Smooth muscle cell (in vitro differentiated cells): ENCODE results near the gene EXOC2. TPM values are rescaled to one million over a fixed set of nuclear protein-coding genes. Genes with fewer than 3 reads are reported as not detected.

Experiments used
- DNase-seq: peaks from one replicate; lab custom pipeline; 2025; ENCODE audit not compliant: unreplicated experiment; lab: John Stamatoyannopoulos, UW
- H2AFZ ChIP-seq: fragments of 200-600 bp; sonication (generic); 2 replicates; pipeline ENCODE4 v1.6.0; 2016; ENCODE audit warnings: antibody characterized with exemption, low read depth, mild to moderate bottlenecking
- H3F3A ChIP-seq: fragments of 200-600 bp; sonication (generic); 2 replicates; pipeline ENCODE4 v1.6.0; 2017; ENCODE audit warnings: antibody characterized with exemption, low read depth
- H3K27ac ChIP-seq: fragments of 200-600 bp; sonication (generic); 2 replicates; pipeline ENCODE4 v1.5.1; 2016; ENCODE audit warnings: low read depth, mild to moderate bottlenecking
- H3K27me3 ChIP-seq: fragments of 200-600 bp; sonication (generic); 2 replicates; pipeline ENCODE4 v1.6.1; 2016; ENCODE audit warnings: low read depth, mild to moderate bottlenecking
- H3K36me3 ChIP-seq: fragments of 200-600 bp; sonication (generic); 2 replicates; pipeline ENCODE4 v1.5.1; 2016; ENCODE audit warnings: low read depth
- H3K4me1 ChIP-seq: fragments of 200-600 bp; sonication (generic); 2 replicates; pipeline ENCODE4 v1.5.1; 2016; ENCODE audit warnings: low read depth
- H3K4me2 ChIP-seq: fragments of 200-600 bp; sonication (generic); 2 replicates; pipeline ENCODE4 v1.6.0; 2016; ENCODE audit warnings: mild to moderate bottlenecking
- H3K4me3 ChIP-seq: fragments of 200-600 bp; sonication (generic); 2 replicates; pipeline ENCODE4 v1.5.1; 2016; ENCODE audit warnings: mild to moderate bottlenecking
- H3K79me2 ChIP-seq: fragments of 200-600 bp; sonication (generic); 2 replicates; pipeline ENCODE4 v1.6.0; 2016; ENCODE audit warnings: low read depth, mild to moderate bottlenecking
- H3K9ac ChIP-seq: fragments of 200-600 bp; sonication (generic); 2 replicates; pipeline ENCODE4 v1.6.0; 2016; ENCODE audit warnings: low read depth
- H3K9me3 ChIP-seq: fragments of 200-600 bp; sonication (generic); replicated peaks from 2 replicates; pipeline ENCODE4 v1.5.1; 2016; ENCODE audit warnings: low read depth
- H4K20me1 ChIP-seq: fragments of 200-600 bp; sonication (generic); 2 replicates; pipeline ENCODE4 v1.6.0; 2016; ENCODE audit warnings: low read depth
- WGBS: methylation state at CpG from one replicate; pipeline ENCODE4 v1.1.7; 2016; ENCODE audit warnings: low lambda C conversion rate; 5-methylcytosine and 5-hydroxymethylcytosine counted together
- polyA plus RNA-seq: library from polyadenylated mRNA; unstranded; fragments of >200 nt; fragmentation: Nextera tagmentation; extraction: Ambion mirVana; gene quantifications from 2 replicates; pipeline ENCODE4 v1.2.1, GENCODE V29; 2016
- total RNA-seq: library from RNA; depleted of rRNA; stranded (reverse); fragments of >200 nt; gene quantifications from 2 replicates; pipeline ENCODE4 v1.2.3, GENCODE V29; 2014
- TF ChIP-seq, protein P1 (sequence below): fragments of 200-600 bp; sonication (generic); IDR thresholded peaks from 2 replicates; pipeline ENCODE4 v1.5.1; 2017; ENCODE audit warnings: borderline replicate concordance, mild to moderate bottlenecking, antibody characterized with exemption; ENCODE audit not compliant: insufficient read depth, poor library complexity, severe bottlenecking

EXOC2 gene
- total and polyA plus RNA-seq, 2 experiments from 2014 or later, result 21.9 to 33.9 TPM

DNA sequence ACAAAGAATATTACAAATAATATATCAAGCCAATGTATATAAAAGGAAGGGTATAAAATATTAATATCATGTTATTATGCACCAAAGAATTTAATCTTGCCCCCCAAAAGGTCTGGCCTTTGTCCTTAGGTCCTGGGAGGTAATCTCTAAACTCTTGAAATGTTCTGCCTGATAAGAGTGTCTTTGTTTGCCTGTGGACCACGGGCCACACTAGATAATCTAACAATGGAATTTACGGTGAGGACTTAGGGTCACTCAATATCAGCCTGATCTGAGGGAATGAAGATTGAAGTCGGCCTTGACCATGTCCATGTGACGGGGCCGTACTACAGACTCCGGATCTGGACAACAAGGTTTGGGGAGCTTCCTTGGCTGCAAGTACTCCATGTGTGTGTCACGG, 79.0 kb downstream of the EXOC2 start:
- no peak overlapping the region for H3K4me2 ChIP-seq
- no peaks in the 10 kb centered on the region for H3K79me2 ChIP-seq
- H3K27ac ChIP-seq, result no peak overlapping the region
- no peaks in the 10 kb centered on the region for H4K20me1 ChIP-seq
- H3K27me3 ChIP-seq, result no peaks in the 10 kb centered on the region
- no peak overlapping the region for H2AFZ ChIP-seq
- H3K4me3 ChIP-seq, result no peak overlapping the region
- no peaks in the 10 kb centered on the region for H3K9me3 ChIP-seq
- TF ChIP-seq, protein P1, sequence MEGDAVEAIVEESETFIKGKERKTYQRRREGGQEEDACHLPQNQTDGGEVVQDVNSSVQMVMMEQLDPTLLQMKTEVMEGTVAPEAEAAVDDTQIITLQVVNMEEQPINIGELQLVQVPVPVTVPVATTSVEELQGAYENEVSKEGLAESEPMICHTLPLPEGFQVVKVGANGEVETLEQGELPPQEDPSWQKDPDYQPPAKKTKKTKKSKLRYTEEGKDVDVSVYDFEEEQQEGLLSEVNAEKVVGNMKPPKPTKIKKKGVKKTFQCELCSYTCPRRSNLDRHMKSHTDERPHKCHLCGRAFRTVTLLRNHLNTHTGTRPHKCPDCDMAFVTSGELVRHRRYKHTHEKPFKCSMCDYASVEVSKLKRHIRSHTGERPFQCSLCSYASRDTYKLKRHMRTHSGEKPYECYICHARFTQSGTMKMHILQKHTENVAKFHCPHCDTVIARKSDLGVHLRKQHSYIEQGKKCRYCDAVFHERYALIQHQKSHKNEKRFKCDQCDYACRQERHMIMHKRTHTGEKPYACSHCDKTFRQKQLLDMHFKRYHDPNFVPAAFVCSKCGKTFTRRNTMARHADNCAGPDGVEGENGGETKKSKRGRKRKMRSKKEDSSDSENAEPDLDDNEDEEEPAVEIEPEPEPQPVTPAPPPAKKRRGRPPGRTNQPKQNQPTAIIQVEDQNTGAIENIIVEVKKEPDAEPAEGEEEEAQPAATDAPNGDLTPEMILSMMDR, result no peak
- no peak overlapping the region for H3K9ac ChIP-seq
- no peak for DNase-seq
- H3F3A ChIP-seq, result no peaks in the 10 kb centered on the region
- 87% methylated on average over 7 of the region's 7 CpGs for WGBS
- no peaks in the 10 kb centered on the region for H3K4me1 ChIP-seq
- H3K36me3 ChIP-seq, result no peaks in the 10 kb centered on the region

GRCh38 chr6:611928-612327, 81.0 kb downstream of the EXOC2 start:
- Histone ChIP-seq H3K4me3 (no peak overlapping the region), H3K9me3 (no peaks in the 10 kb centered on the region), H3K36me3 (no peaks in the 10 kb centered on the region), H3K27me3 (no peaks in the 10 kb centered on the region), H3K79me2 (no peaks in the 10 kb centered on the region), H3K27ac (no peak overlapping the region), H3K4me2 (no peak overlapping the region), H4K20me1 (no peaks in the 10 kb centered on the region), H3F3A (no peaks in the 10 kb centered on the region), H3K9ac (no peak overlapping the region), H3K4me1 (no peaks in the 10 kb centered on the region), H2AFZ (no peak overlapping the region)
- 72% methylated on average over 4 of the region's 4 CpGs for WGBS
- no peak for DNase-seq
- TF ChIP-seq, protein P1, result no peak

DNA sequence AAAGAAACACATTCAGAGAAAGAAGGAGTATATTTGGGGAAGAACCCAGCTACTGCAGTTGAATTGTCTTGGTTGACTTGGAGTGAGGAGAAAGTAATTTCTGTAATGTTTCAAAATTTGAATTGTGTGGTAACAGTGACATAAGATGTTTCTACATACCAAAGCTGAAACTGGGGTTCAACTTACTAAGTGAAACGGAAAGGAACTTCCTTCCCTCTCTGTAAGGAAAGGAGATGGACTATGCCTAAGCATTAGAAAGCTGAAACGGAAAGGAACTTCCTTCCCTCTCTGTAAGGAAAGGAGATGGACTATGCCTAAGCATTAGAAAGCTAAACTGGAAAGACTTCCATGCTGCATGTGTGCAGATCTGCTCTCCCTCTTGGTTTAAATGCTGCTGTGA, 82.1 kb downstream of the EXOC2 start:
- TF ChIP-seq, protein P1, result no peak
- Histone ChIP-seq H3K79me2 (no peaks in the 10 kb centered on the region), H3K4me3 (no peak overlapping the region), H3K27me3 (no peaks in the 10 kb centered on the region), H3K27ac (no peak overlapping the region), H2AFZ (no peak overlapping the region), H3K4me2 (no peak overlapping the region), H3K4me1 (no peaks in the 10 kb centered on the region), H3F3A (no peaks in the 10 kb centered on the region), H3K9me3 (no peaks in the 10 kb centered on the region), H3K9ac (no peak overlapping the region), H4K20me1 (no peaks in the 10 kb centered on the region), H3K36me3 (no peaks in the 10 kb centered on the region)
- WGBS, result 87% methylated on average over 2 of the region's 2 CpGs
- no peak for DNase-seq

DNA sequence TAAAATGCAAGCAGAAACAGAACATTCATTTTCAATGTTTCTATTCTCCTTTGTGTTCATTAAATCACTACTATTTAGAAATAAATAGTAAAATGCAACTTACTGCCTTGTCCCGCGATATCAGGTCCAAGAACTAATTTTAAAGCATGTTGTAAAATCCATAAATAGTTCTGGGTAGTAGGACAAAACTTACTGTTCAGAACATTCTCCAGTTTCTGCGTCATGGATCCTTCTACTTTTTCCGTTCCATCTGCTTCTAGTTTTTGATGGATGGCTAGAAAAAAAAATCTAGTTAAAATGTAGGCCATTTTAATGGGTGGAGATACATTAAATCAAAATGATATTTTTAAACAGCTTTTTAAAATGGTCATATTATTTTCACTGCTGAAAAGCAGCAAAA, 83.0 kb downstream of the EXOC2 start:
- H3K27ac ChIP-seq, result no peak overlapping the region
- no peaks in the 10 kb centered on the region for H3K79me2 ChIP-seq
- WGBS, result 98% methylated on average over 4 of the region's 4 CpGs
- no peak for DNase-seq
- no peak overlapping the region for H3K9ac ChIP-seq
- no peaks in the 10 kb centered on the region for H3K36me3 ChIP-seq
- no peak overlapping the region for H3K4me3 ChIP-seq
- H2AFZ ChIP-seq, result no peak overlapping the region
- no peaks in the 10 kb centered on the region for H4K20me1 ChIP-seq
- H3K4me2 ChIP-seq, result no peak overlapping the region
- TF ChIP-seq, protein P1, result no peak
- no peaks in the 10 kb centered on the region for H3K9me3 ChIP-seq
- H3K27me3 ChIP-seq, result no peaks in the 10 kb centered on the region
- no peaks in the 10 kb centered on the region for H3F3A ChIP-seq
- no peaks in the 10 kb centered on the region for H3K4me1 ChIP-seq
